Stimulated activated CD4-positive, alpha-beta T cell treated with anti-CD3 and anti-CD28 coated beads, Interleukin-4, amount 100 ng/mL, for 1 hour (primary cell): Measurements from ENCODE around the gene IGSF21.

ENCODE experiments used
- DNase-seq: peaks from one replicate; pipeline ENCODE4 v3.0.0-alpha.2; 2020

IGSF21 gene

GRCh38 chr1:18120638-18121037, 13.0 kb downstream of the IGSF21 start:
- DNase-seq = no peak

GRCh38 chr1:18121072-18121820, 13.6 kb downstream of the IGSF21 start:
- no peak for DNase-seq

DNA sequence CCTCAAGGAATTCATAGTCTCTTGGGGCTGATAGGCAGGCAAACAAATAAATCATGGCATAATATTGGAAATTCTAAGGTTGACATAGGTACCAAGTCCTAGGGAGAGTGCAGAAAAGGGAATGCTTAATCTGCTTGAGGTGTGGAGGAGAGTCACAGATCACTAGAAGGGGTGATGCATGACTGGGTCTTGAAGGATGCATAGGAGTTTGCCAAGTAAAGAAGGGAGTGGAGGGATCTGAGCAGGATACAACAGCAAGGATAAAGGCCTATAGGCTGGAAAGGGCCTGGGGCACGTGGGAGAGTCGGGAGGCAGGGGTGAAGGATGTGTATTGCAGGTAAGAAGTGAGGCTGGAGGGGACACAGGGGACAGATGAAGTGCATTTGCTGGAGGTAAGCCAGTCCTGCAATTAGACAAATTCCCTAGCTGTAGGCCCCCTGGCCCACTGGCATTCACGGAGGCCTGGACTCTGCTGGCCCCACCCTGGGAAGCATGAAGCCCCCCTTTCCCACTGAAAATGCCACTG, 15.9 kb downstream of the IGSF21 start:
- DNase-seq = no peak

DNA sequence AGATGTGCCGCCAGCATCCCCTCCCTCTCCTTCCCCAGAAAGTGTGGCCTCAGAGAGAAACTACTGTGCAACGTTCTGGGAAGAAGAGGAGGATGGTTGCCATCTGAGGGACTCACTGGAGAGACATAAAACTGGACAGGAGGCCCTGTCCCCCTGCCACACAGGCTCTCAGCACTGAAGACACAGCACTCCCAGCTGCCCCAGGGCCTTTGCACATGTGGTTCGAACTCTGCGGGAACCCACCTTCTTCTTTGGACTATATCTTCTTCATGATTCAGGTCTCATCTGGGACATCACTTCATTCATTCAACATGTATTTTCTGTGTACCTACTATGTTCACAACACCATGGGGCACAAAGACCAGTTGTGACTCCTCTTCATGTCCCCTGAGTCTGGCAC, 17.4 kb downstream of the IGSF21 start:
- no peak for DNase-seq

DNA sequence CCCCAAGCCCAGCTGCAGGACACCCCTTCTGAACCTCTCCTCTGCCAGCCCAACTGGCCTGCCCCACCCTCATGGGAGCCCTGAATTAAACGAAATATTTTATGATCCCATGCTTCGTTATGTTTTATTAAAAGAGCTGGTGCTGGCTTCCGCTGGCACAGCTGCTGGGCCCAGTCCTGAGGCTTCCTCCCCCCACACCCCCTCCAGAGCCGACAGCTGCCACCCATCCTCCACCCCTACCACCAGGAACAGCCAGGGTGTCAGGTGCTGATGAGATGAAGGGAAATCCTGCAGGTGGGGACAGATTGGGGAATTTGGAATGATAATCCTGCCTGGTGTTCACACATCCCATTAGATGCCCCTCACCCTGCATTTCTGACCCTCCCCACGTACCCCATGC, 19.0 kb downstream of the IGSF21 start:
- DNase-seq = no peak

DNA sequence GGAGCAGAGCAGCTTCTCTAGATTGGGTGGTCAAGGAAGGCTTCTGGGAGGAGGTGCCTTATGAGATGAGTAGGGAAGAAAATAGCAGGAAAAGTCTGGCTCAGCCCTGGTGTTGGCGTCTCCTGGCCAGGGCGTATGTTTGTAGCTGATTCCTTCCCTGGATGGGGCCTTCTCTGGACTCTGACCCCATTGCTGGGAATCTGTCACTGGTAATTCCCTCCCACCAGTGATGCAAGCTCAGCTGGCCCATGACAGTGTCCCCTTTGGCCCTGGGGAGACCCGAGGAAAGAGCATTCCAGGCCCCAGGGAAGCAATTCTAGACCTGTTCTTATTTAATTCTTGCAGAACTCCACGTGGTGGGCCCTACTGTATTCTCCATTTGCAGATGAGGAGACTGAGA, 20.7 kb downstream of the IGSF21 start:
- no peak for DNase-seq

GRCh38 chr1:18130356-18130755, 22.8 kb downstream of the IGSF21 start:
- no peak for DNase-seq

DNA sequence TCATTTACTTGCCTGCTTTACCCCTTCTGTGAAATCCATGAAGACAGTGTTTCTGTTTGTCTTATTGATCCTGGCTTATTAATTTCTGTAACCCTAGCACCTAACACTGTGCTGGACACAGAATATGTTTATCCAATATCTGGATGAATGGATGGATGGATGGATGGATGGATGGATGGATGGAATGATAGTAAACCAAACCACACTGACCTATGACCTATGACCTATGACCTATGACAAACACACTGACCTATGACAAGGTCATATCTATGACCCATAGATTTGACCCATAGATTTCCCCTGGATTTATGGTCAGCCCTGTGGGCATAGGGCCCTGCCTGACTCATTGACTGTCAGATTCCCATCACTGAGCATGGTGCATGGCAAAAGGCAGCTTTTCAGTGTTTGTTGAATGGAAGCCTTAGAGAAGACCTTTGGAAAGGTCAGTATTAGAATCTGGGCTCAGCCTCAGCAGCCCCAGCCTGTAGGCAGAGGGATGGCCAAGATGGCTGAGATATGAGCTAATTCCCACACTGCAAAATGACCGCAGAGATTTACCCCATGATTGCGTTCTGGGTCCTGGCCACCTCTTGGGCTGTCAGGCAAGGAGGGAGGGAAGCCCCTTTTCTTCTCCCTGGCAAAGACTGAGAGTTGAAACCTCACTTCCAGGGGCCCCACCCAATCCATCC, 24.6 kb downstream of the IGSF21 start:
- no peak for DNase-seq

DNA sequence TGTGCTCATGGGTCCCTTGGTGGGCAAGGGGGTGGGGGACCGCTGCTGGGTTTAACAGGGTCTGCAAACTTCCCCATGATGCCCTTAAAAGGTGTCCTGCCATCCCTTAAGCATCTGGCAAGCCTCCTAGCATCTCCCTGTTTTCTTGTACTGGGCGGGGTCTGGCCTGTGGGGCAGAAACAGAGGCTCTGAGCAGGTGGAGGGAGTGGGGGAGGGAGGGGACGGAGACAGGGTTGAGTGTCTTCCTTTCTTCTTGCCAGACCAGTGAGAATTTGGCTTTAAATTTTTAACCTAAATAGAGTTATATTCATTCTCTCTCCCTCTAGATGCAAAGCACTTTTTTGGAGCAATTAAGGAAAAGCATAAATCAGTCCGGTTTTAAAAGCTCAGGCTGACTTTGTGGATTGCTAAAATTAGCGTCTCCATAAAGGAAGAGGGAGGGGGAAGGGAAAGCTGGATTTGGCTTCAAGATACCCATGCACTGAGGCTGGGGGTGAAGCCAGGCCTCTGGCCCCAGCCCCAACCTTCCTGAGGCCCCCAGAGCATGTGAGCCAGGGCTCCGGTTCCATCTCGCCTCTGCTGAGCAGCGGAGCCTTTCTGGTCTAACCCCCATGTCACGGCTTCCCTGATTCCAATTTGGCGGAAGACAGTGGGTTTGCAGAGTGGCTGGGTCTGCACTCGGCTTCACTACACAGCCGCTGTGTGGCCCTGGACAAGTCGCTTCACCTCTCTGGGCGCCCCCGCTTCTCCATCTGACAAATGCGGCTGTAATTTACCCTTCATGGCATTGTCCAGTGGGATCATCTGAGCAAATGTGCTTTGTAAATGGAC, 25.3 kb downstream of the IGSF21 start:
- DNase-seq = no peak

- no peak for DNase-seq
Measured at GRCh38 chr1:18134324-18135046, 26.9 kb downstream of the IGSF21 start.

GRCh38 chr1:18137759-18138345, 30.3 kb downstream of the IGSF21 start:
- no peak for DNase-seq

DNA sequence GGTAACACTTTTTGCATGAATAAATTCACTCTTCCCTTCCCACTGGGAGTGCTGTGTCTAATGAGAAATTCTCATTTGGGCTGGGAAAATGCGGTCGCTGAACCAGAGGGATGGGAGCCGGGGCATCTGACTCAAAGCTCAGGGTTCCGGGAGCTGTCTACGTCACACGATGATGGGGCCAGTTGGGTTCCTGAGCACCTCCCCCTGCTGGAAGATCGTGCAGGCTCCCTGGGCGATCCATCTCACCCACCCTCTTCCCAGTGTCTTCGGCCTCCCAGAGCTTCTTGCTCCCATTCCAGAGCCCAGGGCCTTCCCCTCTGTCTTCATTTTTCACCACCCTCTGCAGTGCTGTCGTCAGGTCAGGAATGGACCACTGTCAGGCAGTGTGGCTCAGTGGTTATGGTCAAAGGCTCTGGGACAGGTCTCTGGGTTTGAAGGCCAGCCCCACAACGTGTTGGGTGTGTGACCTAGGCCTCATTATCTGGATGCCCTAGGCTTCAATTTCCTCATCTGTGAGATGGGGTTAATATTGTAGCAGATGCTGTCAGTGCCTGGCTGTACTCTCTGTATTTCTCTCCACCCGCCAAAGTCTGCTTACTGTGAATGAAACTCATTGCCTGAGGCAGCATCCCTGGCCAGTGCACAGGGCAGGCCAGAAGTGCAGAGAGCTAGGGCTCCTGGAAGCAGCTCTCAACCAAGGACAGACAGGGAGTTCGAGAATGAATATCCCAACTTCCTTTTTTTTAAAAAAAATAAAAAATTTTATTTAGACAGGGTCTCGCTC, 31.8 kb downstream of the IGSF21 start:
- DNase-seq = no peak

GRCh38 chr1:18140411-18140810, 32.8 kb downstream of the IGSF21 start:
- no peak for DNase-seq

DNA sequence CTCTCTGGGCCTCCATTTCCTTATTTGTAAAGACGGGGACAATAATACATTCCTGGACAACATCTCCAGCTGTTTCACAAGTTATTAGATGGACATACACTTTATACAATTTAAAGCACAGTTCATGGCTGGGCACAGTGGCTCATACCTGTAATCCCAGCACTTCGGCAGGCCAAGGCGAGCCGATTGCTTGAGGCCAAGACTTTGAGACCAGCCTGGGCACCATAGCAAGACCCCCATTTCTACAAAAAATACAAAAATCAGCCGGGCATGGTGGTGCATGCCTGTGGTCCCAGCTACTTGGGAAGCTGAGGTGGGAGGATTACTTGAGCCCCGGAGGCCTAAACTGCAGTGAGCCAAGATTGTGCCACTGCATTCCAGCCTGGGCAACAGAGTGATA, 34.1 kb downstream of the IGSF21 start:
- no peak for DNase-seq

GRCh38 chr1:18142471-18142870, 34.9 kb downstream of the IGSF21 start:
- no peak for DNase-seq

- no peak for DNase-seq
Measured at GRCh38 chr1:18142969-18143368, 35.4 kb downstream of the IGSF21 start.

GRCh38 chr1:18144062-18144461, 36.5 kb downstream of the IGSF21 start:
- DNase-seq = no peak

DNA sequence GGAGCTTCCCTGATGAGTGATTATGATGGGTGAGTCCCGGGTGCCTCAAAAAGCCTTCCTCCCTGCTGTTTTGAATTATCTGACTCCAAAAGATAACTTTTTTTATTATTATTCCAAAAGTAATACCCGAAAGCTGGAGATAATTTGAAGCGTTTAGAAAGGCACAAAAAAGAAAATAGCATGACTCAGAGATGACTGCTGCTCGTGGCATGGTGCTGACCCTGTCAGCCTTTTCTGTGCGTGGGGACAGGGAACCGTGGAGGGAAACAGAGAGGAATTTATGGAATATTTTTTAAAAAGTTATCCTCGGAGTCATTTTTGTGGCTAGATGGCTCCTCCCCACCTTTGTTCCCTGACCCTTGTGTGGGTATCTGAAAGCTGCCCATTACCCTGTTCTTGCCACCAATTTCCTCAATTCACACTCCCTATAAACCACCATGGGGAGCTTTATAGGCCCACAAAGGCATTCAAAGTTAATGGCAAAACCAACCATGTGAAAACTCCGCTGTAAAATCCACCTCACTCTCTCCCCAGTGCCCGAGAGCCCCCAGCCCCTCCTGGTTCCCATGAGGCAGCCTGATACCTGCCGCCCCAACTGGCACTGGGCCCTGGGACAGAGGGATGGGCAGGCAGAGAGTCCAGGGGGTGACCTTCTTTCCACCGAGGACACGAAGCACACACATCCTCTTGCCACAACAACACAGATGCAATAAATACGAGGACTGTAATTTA, 37.5 kb downstream of the IGSF21 start:
- DNase-seq = no peak

- DNase-seq = no peak
Measured at GRCh38 chr1:18145851-18146618, 38.4 kb downstream of the IGSF21 start.

DNA sequence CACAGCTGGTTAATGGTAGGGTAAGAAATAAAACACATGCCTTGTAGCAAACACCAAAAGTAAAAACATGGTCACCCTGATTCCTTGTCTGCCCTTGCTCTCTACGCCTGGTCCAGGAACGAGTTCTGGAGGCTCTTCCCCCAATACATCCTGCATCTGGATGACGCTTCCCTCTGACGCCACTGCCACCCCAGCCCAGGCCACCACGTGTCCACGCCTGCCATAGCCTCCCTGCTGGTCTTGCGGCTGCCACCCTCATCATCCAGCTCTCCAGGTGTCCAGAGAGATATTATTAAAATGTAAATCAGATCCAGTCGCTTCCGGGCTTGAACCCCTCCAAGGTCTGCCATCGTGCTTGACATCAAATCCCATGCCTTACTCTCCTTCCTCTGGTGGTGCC, 39.3 kb downstream of the IGSF21 start:
- no peak for DNase-seq
